IMR-90 (cell line): Measurements from ENCODE around the gene LHFPL6. TPM values are rescaled to one million over a fixed set of nuclear protein-coding genes. Genes with fewer than 3 reads are reported as not detected.

Experiments
- ATAC-seq: fragments of 200-7000 bp; cut with Tn5 transposase; 2 replicates; pipeline ENCODE4 v1.9.1; 2020; ENCODE audit warnings: low read depth, mild to moderate bottlenecking, moderate library complexity
- BruUV-seq: library from RNA; stranded (reverse); fragments of 400-500 nt; replicated peaks from 2 replicates; lab custom pipeline; 2021; lab: Mats Ljungman, UMichigan
- CTCF ChIA-PET: fragments of 300-600 bp; formaldehyde crosslinking; extraction: SDS; loops from one replicate; lab custom pipeline; 2021; ENCODE audit warnings: antibody characterized with exemption; lab: Yijun Ruan, JAX
- POLR2A ChIA-PET: fragments of 300-600 bp; sonication (Branson Sonifier 250); formaldehyde crosslinking; loops from one replicate; lab custom pipeline; 2022; ENCODE audit warnings: antibody characterized with exemption; ENCODE audit not compliant: unreplicated experiment; lab: Charles Lee
- DNase-seq: peaks from one replicate; pipeline ENCODE4 v3.0.0; 2013
- H2AFZ ChIP-seq: replicated peaks from 2 replicates; pipeline ENCODE3; 2013; ENCODE audit warnings: low read length, mild to moderate bottlenecking; ENCODE audit not compliant: poor library complexity
- H2AK5ac ChIP-seq: 2 replicates; pipeline ENCODE4 v1.6.1; 2013; ENCODE audit warnings: low read depth, low read length, inconsistent platforms
- H2AK9ac ChIP-seq: replicated peaks from 2 replicates; pipeline ENCODE3; 2013; ENCODE audit warnings: mild to moderate bottlenecking, low read depth, low read length, moderate library complexity; ENCODE audit not compliant: poor library complexity
- H2BK120ac ChIP-seq: 2 replicates; pipeline ENCODE4 v1.6.1; 2013; ENCODE audit warnings: low read depth, low read length, inconsistent platforms
- H2BK15ac ChIP-seq: 3 replicates; pipeline ENCODE4 v1.6.1; 2013; ENCODE audit warnings: low read depth, low read length, inconsistent platforms
- H2BK20ac ChIP-seq: 2 replicates; pipeline ENCODE4 v1.6.1; 2013; ENCODE audit warnings: low read depth, mild to moderate bottlenecking, inconsistent platforms, low read length, moderate library complexity
- H2BK5ac ChIP-seq: 2 replicates; pipeline ENCODE4 v1.6.1; 2013; ENCODE audit warnings: mild to moderate bottlenecking, low read depth, low read length, inconsistent platforms; ENCODE audit not compliant: poor library complexity, severe bottlenecking
- H3K14ac ChIP-seq: replicated peaks from 2 replicates; pipeline ENCODE4 v1.6.1; 2013; ENCODE audit warnings: low read depth, low read length, inconsistent platforms
- H3K18ac ChIP-seq: 2 replicates; pipeline ENCODE4 v1.6.1; 2013; ENCODE audit warnings: low read depth, low read length, control low read depth
- H3K23ac ChIP-seq: 2 replicates; pipeline ENCODE4 v1.6.1; 2013; ENCODE audit warnings: low read depth, low read length, inconsistent platforms
- H3K27ac ChIP-seq: 2 replicates; pipeline ENCODE4 v1.5.1; 2013; ENCODE audit warnings: mild to moderate bottlenecking, control low read depth, low read length; ENCODE audit not compliant: insufficient read depth
- H3K27me3 ChIP-seq: 2 replicates; pipeline ENCODE4 v1.6.1; 2013; ENCODE audit warnings: low read length; ENCODE audit not compliant: control insufficient read depth, insufficient read depth
- H3K36me3 ChIP-seq: 2 replicates; pipeline ENCODE4 v1.6.1; 2013; ENCODE audit warnings: low read length, mixed read lengths; ENCODE audit not compliant: control insufficient read depth, insufficient read depth
- H3K4ac ChIP-seq: 2 replicates; pipeline ENCODE4 v1.6.1; 2013; ENCODE audit warnings: low read depth, low read length, inconsistent platforms
- H3K4me1 ChIP-seq: 2 replicates; pipeline ENCODE4 v1.6.1; 2013; ENCODE audit warnings: low read length, mixed read lengths; ENCODE audit not compliant: control insufficient read depth, insufficient read depth
- H3K4me2 ChIP-seq: 2 replicates; pipeline ENCODE4 v1.6.1; 2013; ENCODE audit warnings: low read depth, mild to moderate bottlenecking, control low read depth, low read length, moderate library complexity
- H3K4me3 ChIP-seq: 2 replicates; pipeline ENCODE4 v1.5.1; 2013; ENCODE audit warnings: low read depth, mild to moderate bottlenecking, control low read depth, low read length, moderate library complexity; ENCODE audit not compliant: insufficient read depth
- H3K56ac ChIP-seq: 2 replicates; pipeline ENCODE4 v1.6.1; 2013; ENCODE audit warnings: low read length, inconsistent platforms; ENCODE audit not compliant: insufficient read depth; ENCODE audit errors: extremely low read depth
- H3K79me1 ChIP-seq, 2 experiments: 2 replicates each; pipeline ENCODE4 v1.6.1; 2013; ENCODE audit warnings: low read length in 2 of 2, inconsistent platforms in 1 of 2, low read depth in 1 of 2
- H3K9ac ChIP-seq: 2 replicates; pipeline ENCODE4 v1.6.1; 2013; ENCODE audit warnings: low read depth, low read length, control low read depth
- H3K9me1 ChIP-seq: 2 replicates; pipeline ENCODE4 v1.6.1; 2013; ENCODE audit warnings: low read length, inconsistent platforms; ENCODE audit not compliant: insufficient read depth
- H3K9me3 ChIP-seq: 2 replicates; pipeline ENCODE4 v1.6.1; 2013; ENCODE audit warnings: low read length; ENCODE audit not compliant: control insufficient read depth, insufficient read depth
- H4K20me1 ChIP-seq: 2 replicates; pipeline ENCODE4 v1.6.1; 2013; ENCODE audit warnings: low read length, inconsistent platforms; ENCODE audit not compliant: insufficient read depth
- H4K5ac ChIP-seq: 2 replicates; pipeline ENCODE4 v1.6.1; 2013; ENCODE audit warnings: mild to moderate bottlenecking, low read depth, low read length, control low read depth
- H4K8ac ChIP-seq, 2 experiments: 2 replicates each; pipeline ENCODE4 v1.6.1; 2013; ENCODE audit warnings: low read depth in 2 of 2, low read length in 2 of 2, control low read depth in 1 of 2, inconsistent platforms in 1 of 2
- H4K91ac ChIP-seq: 2 replicates; pipeline ENCODE4 v1.6.1; 2013; ENCODE audit warnings: low read depth, low read length, inconsistent platforms; ENCODE audit not compliant: insufficient read depth
- BHLHE40 ChIP-seq: fragments of 150-350 bp; IDR thresholded peaks from 2 replicates; pipeline ENCODE4 v1.6.1; 2016; ENCODE audit warnings: mild to moderate bottlenecking, low read depth, low read length
- MAFK ChIP-seq: IDR thresholded peaks from 2 replicates; pipeline ENCODE4 v1.6.1; 2012; ENCODE audit warnings: low read depth, low read length, improper control_type of control experiment
- MAZ ChIP-seq: IDR thresholded peaks from 2 replicates; pipeline ENCODE4 v1.6.1; 2012; ENCODE audit warnings: low read depth, mild to moderate bottlenecking, low read length, improper control_type of control experiment, moderate library complexity, borderline replicate concordance
- POLR2A ChIP-seq: IDR thresholded peaks from 2 replicates; pipeline ENCODE4 v1.6.1; 2012; ENCODE audit warnings: mild to moderate bottlenecking, low read depth, low read length
- WGBS, 2 experiments: methylation state at CpG; one replicate each; pipeline versions ENCODE4 v1.1.5 to v1.1.7; 2013; ENCODE audit warnings: missing lambda C conversion rate in 2 of 2; ENCODE audit not compliant: insufficient read length in 1 of 2; ENCODE audit errors: extremely low coverage in 2 of 2; 5-methylcytosine and 5-hydroxymethylcytosine counted together
- dilution Hi-C: fragments of 300-500 bp; cut with HindIII; formaldehyde crosslinking; loops from one replicate; pipeline ENCODE4 v1.14.3; 2018; ENCODE audit warnings: low sequenced_read_pairs; ENCODE audit not compliant: unreplicated experiment
- in situ Hi-C: fragments of 300-500 bp; cut with MboI; formaldehyde crosslinking; loops from 3 replicates; pipeline ENCODE4 v1.14.3; 2019; ENCODE audit warnings: low sequenced_read_pairs, inconsistent platforms, mixed read lengths
- intact Hi-C: fragments of 100-400 bp; cut with micrococcal nuclease; formaldehyde crosslinking; loops from 2 replicates; pipeline ENCODE4 v1.10.0; 2022
- polyA plus RNA-seq, 3 experiments: library from polyadenylated mRNA; depleted of rRNA; stranded (reverse); fragments of >200 nt; gene quantifications; 2 replicates each; pipeline ENCODE4 v1.2.3, GENCODE V29; 2012; ENCODE audit warnings: low replicate concordance in 1 of 3
- total RNA-seq: library from RNA; depleted of rRNA; stranded (reverse); fragments of >200 nt; gene quantifications from 2 replicates; pipeline ENCODE4 v1.2.3, GENCODE V29; 2012
- TF ChIP-seq, protein P1 (sequence below): fragments of 150-350 bp; IDR thresholded peaks from 2 replicates; pipeline ENCODE4 v1.6.1; 2016; ENCODE audit warnings: low read depth, mild to moderate bottlenecking, low read length, moderate library complexity, borderline replicate concordance

LHFPL6 gene
- total and polyA plus RNA-seq, 2 of the 4 experiments (the other 2 are of a cell fraction) = 24.7 to 36.1 TPM

DNA sequence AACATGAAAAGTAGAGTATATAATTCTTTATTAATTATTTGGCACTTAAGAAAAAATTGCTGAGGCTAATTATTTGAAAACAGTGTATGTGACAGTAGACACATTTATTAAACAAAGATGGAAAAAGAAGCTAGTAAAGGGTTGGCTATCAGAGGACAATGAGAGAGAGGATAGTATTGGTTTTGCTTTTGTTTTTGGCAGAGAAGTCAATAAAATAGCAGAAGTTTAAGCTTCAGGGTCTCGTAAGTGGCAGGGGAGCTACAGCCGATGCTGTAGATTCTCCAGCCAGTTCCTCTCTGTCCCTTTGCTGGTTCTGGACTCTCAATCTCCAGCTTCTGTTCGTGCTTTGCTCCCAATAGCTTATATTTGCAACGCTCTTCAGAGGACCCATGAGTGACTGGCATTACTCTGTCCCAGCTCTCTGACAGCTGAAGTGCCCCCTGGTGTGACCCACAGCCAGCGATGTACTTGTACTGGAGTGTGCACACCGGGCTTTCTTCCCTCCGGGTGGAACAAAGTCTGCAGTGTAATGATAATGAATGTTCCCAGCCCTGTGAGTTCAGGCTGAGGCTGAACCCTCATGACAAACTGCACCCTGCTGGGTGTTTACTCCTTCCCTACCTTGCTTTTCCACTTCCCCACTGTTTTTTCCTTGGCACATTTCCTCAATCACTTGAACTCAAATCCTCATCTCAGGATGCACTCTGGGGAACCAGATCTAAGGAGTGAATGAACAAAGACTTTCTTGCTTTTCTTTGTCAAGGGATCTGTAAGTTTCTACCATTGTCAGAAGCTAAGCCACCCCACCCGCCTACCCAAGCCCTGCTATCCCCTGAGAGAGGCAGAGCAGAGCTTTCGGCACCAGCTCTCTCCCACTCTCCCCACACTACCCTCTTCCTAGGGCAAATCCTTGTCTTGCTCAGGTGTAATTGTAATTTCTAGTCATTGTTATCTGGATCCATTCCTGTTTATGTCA is 254.8 kb downstream of the LHFPL6 start:
- H3K27ac ChIP-seq = no peak overlapping the region
- no peaks in the 10 kb centered on the region for H3K9me3 ChIP-seq
- H2BK15ac ChIP-seq = no peak overlapping the region
- no peak for TF ChIP-seq POLR2A
- TF ChIP-seq, protein P1, sequence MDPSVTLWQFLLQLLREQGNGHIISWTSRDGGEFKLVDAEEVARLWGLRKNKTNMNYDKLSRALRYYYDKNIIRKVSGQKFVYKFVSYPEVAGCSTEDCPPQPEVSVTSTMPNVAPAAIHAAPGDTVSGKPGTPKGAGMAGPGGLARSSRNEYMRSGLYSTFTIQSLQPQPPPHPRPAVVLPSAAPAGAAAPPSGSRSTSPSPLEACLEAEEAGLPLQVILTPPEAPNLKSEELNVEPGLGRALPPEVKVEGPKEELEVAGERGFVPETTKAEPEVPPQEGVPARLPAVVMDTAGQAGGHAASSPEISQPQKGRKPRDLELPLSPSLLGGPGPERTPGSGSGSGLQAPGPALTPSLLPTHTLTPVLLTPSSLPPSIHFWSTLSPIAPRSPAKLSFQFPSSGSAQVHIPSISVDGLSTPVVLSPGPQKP = no peak
- no peak for TF ChIP-seq BHLHE40
- TF ChIP-seq MAFK = no peak
- no peak for TF ChIP-seq MAZ
- H3K18ac ChIP-seq = no peak overlapping the region
- H3K27me3 ChIP-seq = no peaks in the 10 kb centered on the region
- in situ Hi-C loops = no loop called here
- H3K23ac ChIP-seq = no peak overlapping the region
- H2AK5ac ChIP-seq = no peak overlapping the region
- no peak overlapping the region for H2BK20ac ChIP-seq
- H3K36me3 ChIP-seq = no peaks in the 10 kb centered on the region
- no peak overlapping the region for H4K5ac ChIP-seq
- H3K79me1 ChIP-seq = peaks cover 5 to 6% of the 10 kb centered on the region in 2 experiments; a peak in 1 of 4 replicates
- H3K4me3 ChIP-seq = no peak overlapping the region
- no peak overlapping the region for H2AFZ ChIP-seq
- H3K9ac ChIP-seq = no peak overlapping the region
- dilution Hi-C loops = no loop called here
- no peak overlapping the region for H3K56ac ChIP-seq
- H3K4me1 ChIP-seq = no peaks in the 10 kb centered on the region
- ATAC-seq (no peak), DNase-seq (no peak)
- no peak overlapping the region for H3K4ac ChIP-seq
- ChIA-PET CTCF (interaction anchor here (0.6 kb wide), 1 partner anchor 230 kb away, joined by 4 read pairs; no protein-coding TSS in a partner anchor), POLR2A (no interaction called here)
- H3K14ac ChIP-seq = no peak overlapping the region
- intact Hi-C loops = no loop called here
- H3K9me1 ChIP-seq = peaks cover 5% of the 10 kb centered on the region; the same call in 1 of the 2 replicates
- H4K8ac ChIP-seq = no peak overlapping the region
- no peak overlapping the region for H3K4me2 ChIP-seq
- H2BK5ac ChIP-seq = no peak overlapping the region
- H2BK120ac ChIP-seq = no peak overlapping the region
- no peaks in the 10 kb centered on the region for H4K20me1 ChIP-seq
- no peak overlapping the region for H2AK9ac ChIP-seq
- BruUV-seq = no TSS peak
- no peak overlapping the region for H4K91ac ChIP-seq
- 69% methylated on average over 4 of the region's 9 CpGs; no CpG with 5 or more reads in 1 of the 2 experiments for WGBS, 2 experiments
